OCI-LY1 (cell line): Measurements from ENCODE around the gene ASB2.
A peak's percentile ranks its signal among the peaks of the same experiment; 100 is the strongest.

Experiments
- H2AFZ ChIP-seq: fragments of 200-600 bp; sonication (generic), shearing (Covaris generic); 2 replicates; pipeline ENCODE4 v1.6.0; 2014; ENCODE audit warnings: antibody characterized with exemption, mild to moderate bottlenecking, low read length
- H3F3A ChIP-seq: fragments of 200-600 bp; sonication (generic), shearing (Covaris generic); 2 replicates; pipeline ENCODE4 v1.6.0; 2014; ENCODE audit warnings: mild to moderate bottlenecking, antibody characterized with exemption, low read length, moderate library complexity; ENCODE audit not compliant: insufficient read depth
- H3K27ac ChIP-seq: fragments of 200-600 bp; sonication (generic); 2 replicates; pipeline ENCODE4 v1.5.1; 2014; ENCODE audit warnings: low read length, mixed run types, mild to moderate bottlenecking, low read depth; ENCODE audit not compliant: poor library complexity, severe bottlenecking
- H3K27me3 ChIP-seq: fragments of 200-600 bp; sonication (generic); 2 replicates; pipeline ENCODE4 v1.6.0; 2014; ENCODE audit warnings: antibody characterized with exemption, mild to moderate bottlenecking, low read length, moderate library complexity; ENCODE audit not compliant: insufficient read depth
- H3K36me3 ChIP-seq: fragments of 200-600 bp; sonication (generic); 2 replicates; pipeline ENCODE4 v1.6.1; 2014; ENCODE audit warnings: mild to moderate bottlenecking, antibody characterized with exemption, low read length, moderate library complexity, mixed read lengths; ENCODE audit not compliant: insufficient read depth
- H3K4me1 ChIP-seq: fragments of 200-600 bp; sonication (generic); 2 replicates; pipeline ENCODE4 v1.5.1; 2014; ENCODE audit warnings: mild to moderate bottlenecking, low read length, moderate library complexity; ENCODE audit not compliant: insufficient read depth, severe bottlenecking
- H3K4me2 ChIP-seq: fragments of 200-600 bp; sonication (generic), shearing (Covaris generic); 2 replicates; pipeline ENCODE4 v1.6.1; 2014; ENCODE audit warnings: low read length
- H3K4me3 ChIP-seq: fragments of 200-600 bp; sonication (generic); 2 replicates; pipeline ENCODE4 v1.5.1; 2014; ENCODE audit warnings: low read length, low read depth, mild to moderate bottlenecking, mixed read lengths; ENCODE audit not compliant: poor library complexity, severe bottlenecking
- H3K79me2 ChIP-seq: fragments of 200-600 bp; shearing (Covaris generic); 2 replicates; pipeline ENCODE4 v1.6.1; 2016; ENCODE audit warnings: mixed run types, low read length, mixed read lengths; ENCODE audit not compliant: insufficient read depth
- H3K9ac ChIP-seq: fragments of 200-600 bp; sonication (generic), shearing (Covaris generic); 2 replicates; pipeline ENCODE4 v1.6.1; 2014; ENCODE audit warnings: mild to moderate bottlenecking, low read length, mixed read lengths
- H3K9me2 ChIP-seq: fragments of 200-600 bp; sonication (generic), shearing (Covaris generic); 2 replicates; pipeline ENCODE4 v1.6.1; 2014; ENCODE audit warnings: low read depth, mild to moderate bottlenecking, low read length, mixed read lengths
- H3K9me3 ChIP-seq: fragments of 200-600 bp; shearing (Covaris generic); 2 replicates; pipeline ENCODE4 v1.6.1; 2014; ENCODE audit warnings: low read length, mixed read lengths
- H4K20me1 ChIP-seq: fragments of 200-600 bp; sonication (generic), shearing (Covaris generic); 2 replicates; pipeline ENCODE4 v1.6.0; 2016; ENCODE audit warnings: mild to moderate bottlenecking, low read length; ENCODE audit not compliant: insufficient read depth
- CTCF ChIP-seq: fragments of 200-600 bp; sonication (generic), shearing (Covaris generic); IDR thresholded peaks from 2 replicates; pipeline ENCODE4 v1.5.1; 2017; ENCODE audit warnings: mild to moderate bottlenecking, antibody characterized with exemption, low read length, moderate library complexity, mixed read lengths
- EZH2 ChIP-seq: fragments of 200-600 bp; sonication (generic), shearing (Covaris generic); IDR thresholded peaks from 2 replicates; pipeline ENCODE4 v1.8.0; 2017; ENCODE audit warnings: borderline replicate concordance, mixed run types, mild to moderate bottlenecking, antibody characterized with exemption, low read length, moderate library complexity, mixed read lengths

ASB2 gene

GRCh38 chr14:94003397-94003796, 27.0 kb upstream of the ASB2 start:
- Histone ChIP-seq H3K9ac (no peak overlapping the region), H3K27ac (no peak overlapping the region), H3K4me1 (peaks cover 35% of the 10 kb centered on the region)

GRCh38 chr14:94001501-94002396, 25.4 kb upstream of the ASB2 start:
- H3K79me2 ChIP-seq = no peaks in the 10 kb centered on the region
- no peaks in the 10 kb centered on the region for H3K9me2 ChIP-seq
- H3K27me3 ChIP-seq = no peaks in the 10 kb centered on the region
- H4K20me1 ChIP-seq = no peaks in the 10 kb centered on the region
- TF ChIP-seq CTCF = peak; percentile 98
- no peak for TF ChIP-seq EZH2
- no peak overlapping the region; the same call in 1 of the 2 replicates for H2AFZ ChIP-seq
- H3K4me3 ChIP-seq = no peak overlapping the region
- peak overlapping the region; percentile 46 for H3K9ac ChIP-seq
- peaks cover 35% of the 10 kb centered on the region for H3K4me1 ChIP-seq
- peak overlapping the region; percentile 57; the same call in 1 of the 2 replicates for H3K4me2 ChIP-seq
- peak overlapping the region; percentile 46 for H3K27ac ChIP-seq
- no peaks in the 10 kb centered on the region for H3K9me3 ChIP-seq
- no peaks in the 10 kb centered on the region for H3F3A ChIP-seq
- no peaks in the 10 kb centered on the region for H3K36me3 ChIP-seq

More at GRCh38 chr14:94003397-94003796, 27.0 kb upstream of the ASB2 start:
- H3K4me3 ChIP-seq = no peak overlapping the region
- no peak overlapping the region for H3K4me2 ChIP-seq
- no peaks in the 10 kb centered on the region for H3K36me3 ChIP-seq
- H3K27me3 ChIP-seq = no peaks in the 10 kb centered on the region
- H4K20me1 ChIP-seq = no peaks in the 10 kb centered on the region
- H2AFZ ChIP-seq = no peak overlapping the region
- no peaks in the 10 kb centered on the region for H3K79me2 ChIP-seq
- no peaks in the 10 kb centered on the region for H3F3A ChIP-seq
- TF ChIP-seq EZH2 (no peak), CTCF (no peak)
- no peaks in the 10 kb centered on the region for H3K9me3 ChIP-seq
- no peaks in the 10 kb centered on the region for H3K9me2 ChIP-seq

- no peaks in the 10 kb centered on the region for H3K36me3 ChIP-seq
- no peaks in the 10 kb centered on the region for H3K27me3 ChIP-seq
- H3K9me3 ChIP-seq = no peaks in the 10 kb centered on the region
- peaks cover 35% of the 10 kb centered on the region for H3K4me1 ChIP-seq
- no peak for TF ChIP-seq EZH2
- TF ChIP-seq CTCF = no peak
- no peak overlapping the region for H2AFZ ChIP-seq
- H3K79me2 ChIP-seq = no peaks in the 10 kb centered on the region
- H3K4me2 ChIP-seq = peak overlapping the region; percentile 57; the same call in 1 of the 2 replicates
- peak overlapping the region; percentile 46 for H3K9ac ChIP-seq
- H3K9me2 ChIP-seq = no peaks in the 10 kb centered on the region
- no peaks in the 10 kb centered on the region for H4K20me1 ChIP-seq
- H3K4me3 ChIP-seq = no peak overlapping the region
- H3F3A ChIP-seq = no peaks in the 10 kb centered on the region
- H3K27ac ChIP-seq = peak overlapping the region; percentile 46
These were observed 24.6 kb upstream of the ASB2 start for GRCh38 chr14:94001016-94001415.
